Measurements from ENCODE around the gene SH3PXD2A.
"Not testable (repeated sequence)": the region's sequence is repeated elsewhere in the genome, so short reads cannot be mapped to it uniquely, and the experiment has no call there.

The SH3PXD2A gene

DNA sequence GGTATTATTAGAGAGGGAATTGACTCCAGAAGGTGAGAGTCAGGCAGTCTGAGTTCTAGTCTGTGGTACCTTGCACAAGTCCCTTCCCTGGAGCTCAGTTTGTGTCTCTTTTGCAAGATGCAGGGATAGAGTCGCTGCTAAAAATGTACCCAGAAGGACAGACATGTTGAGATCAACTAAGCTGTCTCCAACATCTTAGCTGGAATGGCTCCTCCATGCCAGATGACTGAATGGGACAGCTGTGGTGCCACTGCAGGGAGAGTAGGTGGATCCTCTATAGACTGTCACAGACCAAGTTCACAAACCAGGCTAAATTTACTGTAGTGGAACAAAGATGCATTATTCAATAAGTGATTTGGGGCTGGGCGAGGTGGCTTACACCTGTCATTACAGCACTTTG, 241.8 kb downstream of the SH3PXD2A start:
- H3K27me3 ChIP-seq (ENCODE audit: control insufficient read depth, insufficient read depth, low read length), result no peaks in the 10 kb centered on the region
- no peak overlapping the region for H3K9ac ChIP-seq (ENCODE audit: low read length)
- no peak overlapping the region for H3K27ac ChIP-seq (ENCODE audit: low read depth, low read length)
- H3K4me1 ChIP-seq (ENCODE audit: control insufficient read depth, insufficient read depth, low read length), result peaks cover 5% of the 10 kb centered on the region
- peaks cover 45% of the 10 kb centered on the region for H3K36me3 ChIP-seq (ENCODE audit: control insufficient read depth, insufficient read depth, low read length)
- no peak overlapping the region for H3K4me3 ChIP-seq (ENCODE audit: low read length)

DNA sequence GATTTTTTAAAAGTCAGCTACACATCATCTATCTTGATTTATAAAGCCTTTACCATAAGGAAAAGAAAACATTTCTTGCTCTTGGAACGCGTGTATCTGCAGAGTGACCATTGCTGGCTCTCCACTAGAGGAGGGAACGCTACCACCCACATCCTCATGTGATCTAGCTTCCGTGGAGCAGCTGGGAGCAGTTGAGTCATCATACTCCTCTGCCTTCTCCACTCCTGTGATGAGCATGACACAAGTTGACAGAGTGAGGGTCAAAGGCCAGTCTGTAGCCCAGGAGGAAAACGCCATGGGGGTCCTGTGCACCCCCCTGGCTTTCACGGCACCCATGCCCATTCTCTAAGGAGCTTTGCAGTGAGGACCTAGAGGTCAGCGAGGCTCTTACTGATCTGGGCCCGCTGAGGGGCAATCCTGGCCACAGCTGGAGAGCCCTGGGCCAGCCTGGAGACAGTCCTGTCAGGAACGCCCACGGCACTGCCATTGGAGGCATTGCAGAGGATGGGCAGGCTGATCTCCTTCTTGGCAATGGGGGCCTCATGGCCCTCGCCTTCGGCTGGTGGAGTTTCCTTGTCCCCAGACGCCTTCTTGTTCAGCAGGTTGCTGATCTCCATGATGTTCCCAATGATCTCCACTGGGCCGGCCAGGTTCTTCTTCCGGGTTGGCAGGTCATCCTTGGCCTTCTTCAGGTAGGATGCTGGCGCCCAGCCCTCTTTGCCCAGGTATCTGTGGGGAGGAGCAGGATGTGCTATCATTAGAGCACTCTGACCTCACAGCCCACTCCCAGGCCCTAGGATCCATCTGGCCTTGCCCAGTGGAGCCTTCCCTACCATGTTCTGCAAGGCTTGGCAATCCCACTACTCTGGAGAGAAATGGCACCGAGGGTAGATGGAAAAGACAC, 242.7 kb downstream of the SH3PXD2A start:
- H3K27me3 ChIP-seq (ENCODE audit: control insufficient read depth, insufficient read depth, low read length), result no peaks in the 10 kb centered on the region
- peaks cover 45% of the 10 kb centered on the region for H3K36me3 ChIP-seq (ENCODE audit: control insufficient read depth, insufficient read depth, low read length)
- no peak overlapping the region for H3K27ac ChIP-seq (ENCODE audit: low read depth, low read length)
- no peak overlapping the region for H3K9ac ChIP-seq (ENCODE audit: low read length)
- H3K4me3 ChIP-seq (ENCODE audit: low read length), result no peak overlapping the region
- no peaks in the 10 kb centered on the region for H3K4me1 ChIP-seq (ENCODE audit: control insufficient read depth, insufficient read depth, low read length)

DNA sequence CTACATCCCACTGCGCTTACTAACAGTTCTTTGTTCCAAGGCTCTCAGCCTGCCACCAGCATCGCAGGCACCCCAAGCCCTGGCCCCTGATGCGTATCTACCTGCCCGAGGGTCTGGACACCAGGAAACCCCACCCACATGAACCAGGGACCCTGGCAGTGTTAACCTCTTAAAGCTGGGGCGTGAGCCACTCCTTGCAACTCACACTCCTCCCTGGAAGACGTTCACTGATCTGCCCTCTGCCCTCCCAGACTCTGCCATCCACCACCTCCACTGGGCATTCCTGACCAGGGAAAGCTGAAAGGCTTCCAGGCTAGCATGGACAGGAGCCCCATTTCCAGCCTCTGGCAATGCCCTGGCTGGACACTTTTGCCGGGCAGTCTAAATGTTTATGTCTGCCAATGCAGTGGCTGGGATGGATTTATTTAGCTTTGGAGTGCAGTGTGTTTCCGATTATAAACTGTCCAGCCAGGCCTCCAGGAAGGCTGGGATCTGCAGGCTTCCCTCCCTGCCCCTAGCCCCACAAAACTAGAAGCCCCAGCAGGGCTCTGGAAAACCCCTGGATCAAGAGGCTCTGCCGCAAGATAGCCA, 244.4 kb downstream of the SH3PXD2A start:
- Histone ChIP-seq H3K4me3 (ENCODE audit: low read length) (no peak overlapping the region), H3K36me3 (ENCODE audit: control insufficient read depth, insufficient read depth, low read length) (peaks cover 41% of the 10 kb centered on the region), H3K27me3 (ENCODE audit: control insufficient read depth, insufficient read depth, low read length) (no peaks in the 10 kb centered on the region), H3K4me1 (ENCODE audit: control insufficient read depth, insufficient read depth, low read length) (no peaks in the 10 kb centered on the region), H3K27ac (ENCODE audit: low read depth, low read length) (no peak overlapping the region), H3K9ac (ENCODE audit: low read length) (no peak overlapping the region)

DNA sequence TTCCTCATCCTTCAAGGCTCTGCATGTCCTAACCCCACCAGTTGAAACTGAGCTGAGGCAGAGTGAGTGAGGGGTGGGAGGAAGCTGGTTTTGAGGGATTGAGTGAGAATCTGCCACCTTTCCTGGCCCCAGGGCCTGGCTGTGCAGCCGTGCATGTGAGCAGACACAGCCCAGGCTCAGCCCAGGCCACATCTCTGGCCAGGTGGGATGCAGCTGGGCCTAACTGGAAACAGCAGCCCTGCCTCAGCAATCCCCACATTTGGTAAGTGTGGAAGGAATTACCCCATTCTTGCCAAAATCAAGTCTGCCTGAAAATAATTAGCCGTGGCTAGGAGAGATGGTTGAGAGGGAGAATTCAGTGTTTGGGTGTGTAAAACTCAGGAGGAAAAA, 245.3 kb downstream of the SH3PXD2A start:
- Histone ChIP-seq H3K36me3 (ENCODE audit: control insufficient read depth, insufficient read depth, low read length) (peaks cover 40% of the 10 kb centered on the region), H3K27ac (ENCODE audit: low read depth, low read length) (no peak overlapping the region), H3K4me3 (ENCODE audit: low read length) (no peak overlapping the region), H3K4me1 (ENCODE audit: control insufficient read depth, insufficient read depth, low read length) (no peaks in the 10 kb centered on the region), H3K9ac (ENCODE audit: low read length) (no peak overlapping the region), H3K27me3 (ENCODE audit: control insufficient read depth, insufficient read depth, low read length) (no peaks in the 10 kb centered on the region)

DNA sequence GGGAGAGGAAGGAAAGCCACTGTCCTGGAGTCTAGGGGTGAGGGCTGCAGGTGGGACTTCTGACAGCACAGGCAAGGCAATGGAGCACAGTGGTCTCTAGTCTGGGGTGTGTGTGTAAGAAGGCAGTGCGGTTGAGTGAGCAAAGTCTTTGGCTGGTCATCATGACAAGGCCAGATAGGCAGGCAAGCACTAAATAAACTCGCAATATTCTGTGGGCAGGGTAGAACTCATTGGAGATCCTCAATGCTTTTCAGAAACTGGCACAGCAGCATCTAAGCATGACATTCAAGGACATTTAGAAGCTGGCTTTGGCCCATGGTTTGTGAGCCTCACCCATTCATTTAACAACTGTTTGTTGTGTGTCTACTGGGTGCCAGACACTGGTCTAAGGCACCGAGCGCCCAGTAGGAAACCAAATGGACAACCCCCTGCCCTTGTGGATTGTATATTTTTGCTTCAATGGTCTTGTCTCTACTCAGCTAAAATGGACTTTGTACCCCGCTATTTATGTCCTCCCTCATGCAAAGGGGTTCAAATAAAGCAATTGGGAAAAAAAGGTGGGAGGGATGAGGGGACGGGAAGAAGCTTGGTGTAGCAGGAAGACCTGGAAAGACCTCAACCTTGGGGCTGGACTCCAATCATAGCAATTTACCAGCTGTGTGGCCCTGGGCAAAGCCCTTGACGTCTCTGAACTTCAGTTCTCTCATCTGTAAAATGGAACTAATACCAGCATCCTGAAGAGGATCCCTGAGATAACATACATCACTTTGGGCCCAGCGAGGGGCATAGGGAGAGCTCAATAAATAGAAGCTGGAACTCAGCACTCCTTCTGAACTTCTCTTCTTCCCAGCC, 245.9 kb downstream of the SH3PXD2A start:
- H3K27me3 ChIP-seq (ENCODE audit: control insufficient read depth, insufficient read depth, low read length), result no peaks in the 10 kb centered on the region
- no peaks in the 10 kb centered on the region for H3K4me1 ChIP-seq (ENCODE audit: control insufficient read depth, insufficient read depth, low read length)
- H3K27ac ChIP-seq (ENCODE audit: low read depth, low read length), result no peak overlapping the region
- H3K4me3 ChIP-seq (ENCODE audit: low read length), result no peak overlapping the region
- H3K36me3 ChIP-seq (ENCODE audit: control insufficient read depth, insufficient read depth, low read length), result peaks cover 42% of the 10 kb centered on the region
- H3K9ac ChIP-seq (ENCODE audit: low read length), result no peak overlapping the region

DNA sequence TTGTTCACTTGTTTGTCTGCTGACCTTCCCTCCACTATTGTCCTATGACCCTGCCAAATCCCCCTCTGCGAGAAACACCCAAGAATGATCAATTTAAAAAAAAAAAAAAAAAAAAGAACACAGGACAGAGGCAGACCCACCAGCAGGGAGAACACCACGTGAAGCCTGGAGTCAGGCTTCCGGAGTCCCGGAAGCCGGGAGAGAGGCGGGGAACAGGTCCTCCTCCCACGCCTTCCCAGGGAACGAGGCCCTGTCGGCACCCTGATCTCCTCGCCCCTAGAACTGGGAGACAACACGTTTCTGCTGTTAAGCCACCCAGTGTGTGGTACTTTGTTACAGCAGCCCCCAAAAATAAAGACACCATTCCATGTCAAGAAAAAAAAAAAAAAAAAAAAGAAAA, 247.3 kb downstream of the SH3PXD2A start:
- not testable (repeated sequence) for H3K4me1 ChIP-seq (ENCODE audit: control insufficient read depth, insufficient read depth, low read length); H3K27me3 ChIP-seq (ENCODE audit: control insufficient read depth, insufficient read depth, low read length); H3K9ac ChIP-seq (ENCODE audit: low read length); H3K4me3 ChIP-seq (ENCODE audit: low read length); H3K27ac ChIP-seq (ENCODE audit: low read depth, low read length)
- H3K36me3 ChIP-seq (ENCODE audit: control insufficient read depth, insufficient read depth, low read length), result peaks cover 41% of the 10 kb centered on the region

DNA sequence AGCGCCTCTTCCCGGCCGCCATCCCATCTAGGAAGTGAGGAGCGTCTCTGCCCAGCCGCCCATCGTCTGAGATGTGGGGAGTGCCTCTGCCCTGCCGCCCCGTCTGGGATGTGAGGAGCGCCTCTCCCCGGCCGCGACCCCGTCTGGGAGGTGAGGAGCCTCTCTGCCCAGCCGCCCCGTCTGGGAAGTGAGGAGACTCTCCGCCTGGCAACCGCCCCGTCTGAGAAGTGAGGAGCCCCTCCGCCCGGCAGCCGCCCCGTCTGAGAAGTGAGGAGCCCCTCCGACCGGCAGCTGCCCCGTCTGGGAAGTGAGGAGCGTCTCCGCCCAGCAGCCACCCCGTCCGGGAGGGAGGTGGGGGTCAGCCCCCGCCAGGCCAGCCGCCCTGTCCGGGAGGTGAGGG, 248.3 kb downstream of the SH3PXD2A start:
- not testable (repeated sequence) for H3K27ac ChIP-seq (ENCODE audit: low read depth, low read length); H3K9ac ChIP-seq (ENCODE audit: low read length); H3K4me3 ChIP-seq (ENCODE audit: low read length); H3K27me3 ChIP-seq (ENCODE audit: control insufficient read depth, insufficient read depth, low read length); H3K4me1 ChIP-seq (ENCODE audit: control insufficient read depth, insufficient read depth, low read length)
- peaks cover 39% of the 10 kb centered on the region for H3K36me3 ChIP-seq (ENCODE audit: control insufficient read depth, insufficient read depth, low read length)

DNA sequence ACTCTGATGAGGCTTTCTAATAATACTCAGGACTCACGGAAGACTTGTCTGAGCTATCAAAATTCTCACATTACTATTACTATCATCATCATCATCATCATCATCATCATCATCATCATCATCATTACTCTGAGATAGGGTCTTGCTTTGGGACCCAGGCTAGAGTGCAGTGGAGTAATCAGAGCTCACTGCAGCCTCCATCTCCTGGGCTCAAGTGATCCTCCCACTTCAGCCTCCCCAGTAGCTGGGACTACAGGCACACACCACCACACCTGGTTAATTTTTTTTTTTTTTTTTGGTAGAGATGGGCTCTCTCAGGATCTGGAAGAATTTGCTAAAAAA, 249.3 kb downstream of the SH3PXD2A start:
- H3K36me3 ChIP-seq (ENCODE audit: control insufficient read depth, insufficient read depth, low read length), result peaks cover 38% of the 10 kb centered on the region
- H3K4me3 ChIP-seq (ENCODE audit: low read length); H3K4me1 ChIP-seq (ENCODE audit: control insufficient read depth, insufficient read depth, low read length); H3K9ac ChIP-seq (ENCODE audit: low read length); H3K27me3 ChIP-seq (ENCODE audit: control insufficient read depth, insufficient read depth, low read length); H3K27ac ChIP-seq (ENCODE audit: low read depth, low read length): not testable (repeated sequence)

DNA sequence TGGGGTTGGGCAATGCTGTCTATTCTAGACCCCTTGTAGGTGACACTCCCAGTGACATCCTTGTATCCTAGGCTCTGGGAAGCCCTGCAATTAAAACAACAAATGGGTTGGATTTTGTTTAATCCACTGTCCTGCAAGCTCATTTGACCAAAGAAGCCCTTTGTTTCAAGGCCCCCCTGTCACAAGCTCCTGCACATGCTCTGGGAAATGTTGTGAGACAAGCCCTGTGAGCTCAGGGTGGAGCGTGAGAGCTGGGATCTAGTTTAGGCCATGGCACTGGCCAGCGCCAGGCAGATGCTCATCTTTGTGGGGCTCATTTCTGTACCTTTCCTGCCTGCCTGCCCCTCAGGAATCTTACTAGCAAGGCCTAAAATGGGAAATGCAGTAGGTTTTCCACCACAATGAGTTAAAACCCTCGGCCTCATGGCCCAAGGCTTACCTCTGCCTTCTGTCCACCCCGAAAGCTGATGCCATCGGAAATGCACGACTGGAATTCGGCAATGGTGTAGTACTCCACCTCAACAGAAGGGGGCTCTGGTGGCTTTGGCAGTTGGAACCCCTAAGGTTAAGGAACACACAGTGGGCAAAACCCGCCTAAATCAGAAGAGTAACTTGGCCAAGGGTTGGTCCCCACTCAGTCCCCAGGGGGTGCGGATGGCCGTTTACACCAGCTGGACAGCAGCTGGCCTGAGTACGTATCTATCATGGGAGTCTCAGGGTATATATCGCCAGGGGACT, 249.8 kb downstream of the SH3PXD2A start:
- H3K4me1 ChIP-seq (ENCODE audit: control insufficient read depth, insufficient read depth, low read length), result no peaks in the 10 kb centered on the region
- no peak overlapping the region for H3K4me3 ChIP-seq (ENCODE audit: low read length)
- H3K27ac ChIP-seq (ENCODE audit: low read depth, low read length), result no peak overlapping the region
- no peak overlapping the region for H3K9ac ChIP-seq (ENCODE audit: low read length)
- peaks cover 34% of the 10 kb centered on the region for H3K36me3 ChIP-seq (ENCODE audit: control insufficient read depth, insufficient read depth, low read length)
- no peaks in the 10 kb centered on the region for H3K27me3 ChIP-seq (ENCODE audit: control insufficient read depth, insufficient read depth, low read length)

DNA sequence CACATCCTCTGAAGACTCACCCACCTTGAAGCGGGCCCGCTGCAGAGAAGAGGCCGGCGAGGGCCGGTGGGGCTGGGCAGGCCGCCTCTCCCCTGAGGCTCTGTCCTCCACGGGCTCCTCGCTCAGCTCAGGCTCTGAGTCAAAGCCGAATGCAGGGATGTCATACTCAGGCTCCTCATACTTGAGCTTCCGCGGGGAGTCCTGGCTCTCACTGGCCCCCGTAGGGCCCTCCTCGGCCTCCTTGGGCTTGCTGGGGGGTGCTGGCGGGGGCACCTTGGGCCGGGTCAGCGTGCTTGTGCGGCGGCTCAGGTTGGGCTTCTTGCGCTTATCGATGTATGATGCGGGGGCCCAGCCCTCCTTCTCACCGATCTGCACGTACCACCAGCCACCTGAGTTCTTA, 252.0 kb downstream of the SH3PXD2A start:
- H3K9ac ChIP-seq (ENCODE audit: low read length), result no peak overlapping the region
- no peak overlapping the region for H3K27ac ChIP-seq (ENCODE audit: low read depth, low read length)
- peaks cover 20% of the 10 kb centered on the region for H3K36me3 ChIP-seq (ENCODE audit: control insufficient read depth, insufficient read depth, low read length)
- no peak overlapping the region for H3K4me3 ChIP-seq (ENCODE audit: low read length)
- H3K27me3 ChIP-seq (ENCODE audit: control insufficient read depth, insufficient read depth, low read length), result no peaks in the 10 kb centered on the region
- no peaks in the 10 kb centered on the region for H3K4me1 ChIP-seq (ENCODE audit: control insufficient read depth, insufficient read depth, low read length)

DNA sequence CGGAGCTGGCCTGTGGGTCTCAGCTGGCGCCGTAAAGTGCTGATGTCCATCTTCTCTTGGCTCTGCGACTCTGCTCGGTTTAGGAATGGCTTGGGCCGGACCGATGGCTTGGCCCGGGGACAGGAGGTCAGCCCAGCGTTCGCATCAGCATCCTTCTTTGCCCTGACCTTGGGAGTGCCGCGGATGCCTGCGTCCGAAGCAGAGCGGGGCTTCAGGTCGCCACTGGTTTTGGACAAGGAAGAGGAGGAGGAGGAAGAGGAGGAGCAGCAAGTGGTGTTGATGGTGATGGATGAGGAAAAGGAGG, 252.6 kb downstream of the SH3PXD2A start:
- Histone ChIP-seq H3K4me3 (ENCODE audit: low read length) (no peak overlapping the region), H3K27ac (ENCODE audit: low read depth, low read length) (no peak overlapping the region), H3K36me3 (ENCODE audit: control insufficient read depth, insufficient read depth, low read length) (peaks cover 20% of the 10 kb centered on the region), H3K4me1 (ENCODE audit: control insufficient read depth, insufficient read depth, low read length) (no peaks in the 10 kb centered on the region), H3K9ac (ENCODE audit: low read length) (no peak overlapping the region), H3K27me3 (ENCODE audit: control insufficient read depth, insufficient read depth, low read length) (no peaks in the 10 kb centered on the region)

Data from rectal smooth muscle tissue (tissue), 1 donor.